SU-DHL-6 (cell line): Measurements from ENCODE around the gene SPSB1.

Experiments used
- EZH2phosphoT487 ChIP-seq: fragments of 200-600 bp; sonication (generic), shearing (Covaris generic); conservative IDR thresholded peaks from 2 replicates; pipeline ENCODE4 v1.6.1; 2018; ENCODE audit warnings: mild to moderate bottlenecking, antibody characterized with exemption, low read length, moderate library complexity, mixed read lengths
- TF ChIP-seq, protein P1 (sequence below): fragments of 200-600 bp; sonication (generic); IDR thresholded peaks from one replicate; pipeline ENCODE4 v1.5.1; 2017; ENCODE audit warnings: antibody characterized with exemption, mild to moderate bottlenecking, low read length, moderate library complexity; ENCODE audit not compliant: insufficient read depth, poor library complexity, severe bottlenecking

- TF ChIP-seq, protein P1, sequence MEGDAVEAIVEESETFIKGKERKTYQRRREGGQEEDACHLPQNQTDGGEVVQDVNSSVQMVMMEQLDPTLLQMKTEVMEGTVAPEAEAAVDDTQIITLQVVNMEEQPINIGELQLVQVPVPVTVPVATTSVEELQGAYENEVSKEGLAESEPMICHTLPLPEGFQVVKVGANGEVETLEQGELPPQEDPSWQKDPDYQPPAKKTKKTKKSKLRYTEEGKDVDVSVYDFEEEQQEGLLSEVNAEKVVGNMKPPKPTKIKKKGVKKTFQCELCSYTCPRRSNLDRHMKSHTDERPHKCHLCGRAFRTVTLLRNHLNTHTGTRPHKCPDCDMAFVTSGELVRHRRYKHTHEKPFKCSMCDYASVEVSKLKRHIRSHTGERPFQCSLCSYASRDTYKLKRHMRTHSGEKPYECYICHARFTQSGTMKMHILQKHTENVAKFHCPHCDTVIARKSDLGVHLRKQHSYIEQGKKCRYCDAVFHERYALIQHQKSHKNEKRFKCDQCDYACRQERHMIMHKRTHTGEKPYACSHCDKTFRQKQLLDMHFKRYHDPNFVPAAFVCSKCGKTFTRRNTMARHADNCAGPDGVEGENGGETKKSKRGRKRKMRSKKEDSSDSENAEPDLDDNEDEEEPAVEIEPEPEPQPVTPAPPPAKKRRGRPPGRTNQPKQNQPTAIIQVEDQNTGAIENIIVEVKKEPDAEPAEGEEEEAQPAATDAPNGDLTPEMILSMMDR: no peak
- TF ChIP-seq EZH2phosphoT487: no peak
Observed at GRCh38 chr1:9311479-9311878, 18.8 kb downstream of the SPSB1 start.
